ENCODE measurements around the gene IER5.

The IER5 gene

GRCh38 chr1:181079382-181079781, 9.1 kb upstream of the IER5 start:
- no peak overlapping the region for H3K4me3 ChIP-seq (ENCODE audit: low read depth, low read length)
- no peak for TF ChIP-seq CTCF (IDR thresholded peaks at IDR 0.05; ENCODE audit: low read depth, low read length)

GRCh38 chr1:181079920-181080319, 8.6 kb upstream of the IER5 start:
- TF ChIP-seq CTCF (IDR thresholded peaks at IDR 0.05; ENCODE audit: low read depth, low read length) = no peak
- H3K4me3 ChIP-seq (ENCODE audit: low read depth, low read length) = no peak overlapping the region

- TF ChIP-seq CTCF (IDR thresholded peaks at IDR 0.05; ENCODE audit: low read depth, low read length) = no peak
- no peak overlapping the region for H3K4me3 ChIP-seq (ENCODE audit: low read depth, low read length)
Observed at GRCh38 chr1:181080556-181080955, 7.9 kb upstream of the IER5 start.

GRCh38 chr1:181081395-181081794, 7.1 kb upstream of the IER5 start:
- TF ChIP-seq CTCF (IDR thresholded peaks at IDR 0.05; ENCODE audit: low read depth, low read length) = no peak

GRCh38 chr1:181083842-181084605, 4.5 kb upstream of the IER5 start:
- no peak overlapping the region for H3K4me3 ChIP-seq (ENCODE audit: low read depth, low read length)
- no peak for TF ChIP-seq CTCF (IDR thresholded peaks at IDR 0.05; ENCODE audit: low read depth, low read length)

More at GRCh38 chr1:181081395-181081794, 7.1 kb upstream of the IER5 start:
- no peak overlapping the region for H3K4me3 ChIP-seq (ENCODE audit: low read depth, low read length)

- H3K4me3 ChIP-seq (ENCODE audit: low read depth, low read length) = no peak overlapping the region
- TF ChIP-seq CTCF (IDR thresholded peaks at IDR 0.05; ENCODE audit: low read depth, low read length) = no peak
Observed at GRCh38 chr1:181084606-181084969, 3.9 kb upstream of the IER5 start.

GRCh38 chr1:181086091-181086490, 2.4 kb upstream of the IER5 start:
- TF ChIP-seq CTCF (IDR thresholded peaks at IDR 0.05; ENCODE audit: low read depth, low read length) = no peak
- no peak overlapping the region for H3K4me3 ChIP-seq (ENCODE audit: low read depth, low read length)
